Measurements from ENCODE around the gene CDK11A.
A peak's percentile ranks its signal among the peaks of the same experiment; 100 is the strongest.
"Not testable (repeated sequence)": the region's sequence is repeated elsewhere in the genome, so short reads cannot be mapped to it uniquely, and the experiment has no call there.

The CDK11A gene

GRCh38 chr1:1662830-1663560, 61.2 kb downstream of the CDK11A start:
- DNase-seq (ENCODE audit: low read depth in 2 of 2): not testable (repeated sequence)

DNA sequence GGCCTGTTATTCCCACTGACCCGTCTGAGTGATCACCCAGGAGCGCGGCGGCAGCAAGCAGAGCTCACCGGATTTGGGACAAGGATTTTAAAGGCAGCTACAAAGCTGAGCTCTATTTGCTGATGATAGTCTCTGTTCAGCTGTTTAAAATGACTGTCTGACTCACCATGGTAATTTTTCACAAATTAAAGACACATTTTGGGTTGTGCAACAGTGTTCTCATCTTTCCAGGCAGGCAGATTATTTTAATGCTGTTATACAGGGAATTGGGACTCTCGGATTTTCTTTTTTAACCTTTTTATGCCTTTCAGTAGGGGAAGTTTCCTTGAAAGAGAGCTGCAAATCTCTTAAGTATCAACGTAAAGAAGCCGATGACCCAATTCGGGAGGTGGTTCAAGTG, 61.8 kb downstream of the CDK11A start:
- DNase-seq (ENCODE audit: low read depth in 2 of 2): not testable (repeated sequence)

DNA sequence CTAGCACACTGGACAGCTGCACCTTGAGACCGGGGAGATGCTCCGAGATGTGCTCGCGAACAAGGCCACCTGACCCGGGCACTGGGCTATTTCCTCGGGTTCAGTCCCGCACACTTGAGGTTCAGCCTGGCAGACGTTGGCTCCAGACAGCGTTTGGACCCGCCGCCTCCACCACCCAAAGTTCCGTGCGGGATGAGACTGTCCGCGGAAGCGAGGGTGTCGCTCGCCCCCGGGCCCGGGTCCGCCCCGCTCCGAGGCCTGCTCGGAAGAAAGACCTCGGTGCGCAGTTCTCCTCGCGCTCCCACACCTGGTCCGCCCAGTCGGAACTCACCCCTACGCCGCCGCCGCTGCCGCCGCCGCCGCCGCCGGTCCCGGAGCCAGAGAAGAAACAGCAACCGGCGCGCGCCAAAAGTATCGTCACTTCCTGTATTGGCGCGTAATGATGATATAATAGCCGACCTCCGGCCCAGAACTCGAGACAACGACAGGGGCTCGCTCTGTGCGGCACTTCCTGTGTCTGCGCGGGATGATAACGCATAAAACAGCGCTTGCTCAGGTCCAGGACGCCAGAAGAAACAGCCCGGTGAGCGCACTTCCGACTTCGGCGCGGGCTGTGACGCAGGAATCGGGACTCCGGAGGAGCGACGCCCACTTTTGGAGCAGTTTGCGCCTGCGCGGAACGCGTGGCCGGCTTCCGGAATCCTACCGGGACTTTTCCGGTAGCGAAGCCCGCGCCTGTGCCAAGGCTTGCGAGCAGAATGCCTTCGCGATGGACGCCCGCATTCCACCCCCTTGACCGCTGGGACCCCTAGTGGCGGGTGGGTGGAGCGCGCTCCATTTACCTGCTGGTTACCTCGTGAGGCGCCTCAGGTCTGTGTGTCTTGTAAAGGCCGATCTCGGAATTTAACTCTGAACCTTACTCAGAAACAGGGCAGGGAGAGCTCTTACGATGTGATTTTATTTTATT, 65.3 kb downstream of the CDK11A start, which contains the start of gene CDK11B:
Gene CDK11B (minus strand): TSS at position 422 of the 967 bp plus-strand sequence. CDS start 1,519 bp downstream, outside the sequence.
- DNase-seq (ENCODE audit: low read depth in 2 of 2): peak; percentile 89 to 98
